CD4-positive, alpha-beta memory T cell (primary cell): ENCODE data around the gene CUEDC1. TPM values are rescaled to one million over a fixed set of nuclear protein-coding genes. Genes with fewer than 3 reads are reported as not detected.
A peak's percentile ranks its signal among the peaks of the same experiment; 100 is the strongest.

ENCODE experiments used
- CTCF ChIA-PET: fragments of 350-600 bp; sonication (Branson Sonifier 250); formaldehyde crosslinking; loops from one replicate; lab custom pipeline; 2021; ENCODE audit warnings: inconsistent platforms; ENCODE audit not compliant: partially characterized antibody; lab: Charles Lee
- POLR2A ChIA-PET: fragments of 350-600 bp; sonication (Branson Sonifier 250); formaldehyde crosslinking; loops from one replicate; lab custom pipeline; 2021; ENCODE audit not compliant: partially characterized antibody; lab: Charles Lee
- DNase-seq, 5 donors: peaks; one replicate each; pipeline versions ENCODE4 v3.0.0 to v3.0.0-alpha.2; 2020 to 2022; ENCODE audit warnings: mixed read lengths in 1 of 5
- H3K27ac ChIP-seq: one replicate; pipeline ENCODE4 v1.7.0; 2013; ENCODE audit warnings: low read depth, low read length
- H3K27me3 ChIP-seq: 2 replicates; pipeline ENCODE4 v1.7.0; 2013; ENCODE audit warnings: mild to moderate bottlenecking, low read length, moderate library complexity; ENCODE audit not compliant: insufficient read depth
- H3K36me3 ChIP-seq: 2 replicates; pipeline ENCODE4 v1.7.0; 2013; ENCODE audit warnings: mild to moderate bottlenecking, low read length, moderate library complexity; ENCODE audit not compliant: insufficient read depth
- H3K4me1 ChIP-seq: 2 replicates; pipeline ENCODE4 v1.7.0; 2013; ENCODE audit warnings: mild to moderate bottlenecking, low read length, moderate library complexity; ENCODE audit not compliant: insufficient read depth
- H3K4me3 ChIP-seq, 2 donors: one replicate each; pipeline ENCODE4 v1.7.0; 2013; ENCODE audit warnings: low read length in 2 of 2, mild to moderate bottlenecking in 1 of 2
- H3K9me3 ChIP-seq, 2 donors: one replicate each; pipeline ENCODE4 v1.7.0; 2013; ENCODE audit warnings: low read length in 2 of 2, control low read depth in 1 of 2; ENCODE audit not compliant: control insufficient read depth in 1 of 2
- H3K27ac Mint-ChIP-seq, 7 donors: one replicate each; pipeline ENCODE4 v1.8.0; 2020 to 2021; ENCODE audit warnings: mixed read lengths in 7 of 7, mild to moderate bottlenecking in 6 of 7, inconsistent platforms in 3 of 7, moderate library complexity in 3 of 7
- H3K27me3 Mint-ChIP-seq, 2 donors: one replicate each; pipeline ENCODE4 v1.8.0; 2020 to 2021; ENCODE audit warnings: mixed read lengths in 2 of 2
- H3K36me3 Mint-ChIP-seq, 2 donors: one replicate each; pipeline ENCODE4 v1.8.0; 2020 to 2021; ENCODE audit warnings: mixed read lengths in 2 of 2, inconsistent platforms in 1 of 2, mild to moderate bottlenecking in 1 of 2
- H3K4me1 Mint-ChIP-seq, 4 donors: one replicate each; pipeline ENCODE4 v1.8.0; 2020 to 2021; ENCODE audit warnings: mixed read lengths in 4 of 4, mild to moderate bottlenecking in 1 of 4
- H3K4me3 Mint-ChIP-seq, 8 donors: one replicate each; pipeline ENCODE4 v1.8.0; 2020 to 2021; ENCODE audit warnings: mixed read lengths in 8 of 8, mild to moderate bottlenecking in 7 of 8, moderate library complexity in 6 of 8, inconsistent platforms in 3 of 8
- H3K9me3 Mint-ChIP-seq, 8 donors: one replicate each; pipeline ENCODE4 v1.8.0; 2020 to 2021; ENCODE audit warnings: mixed read lengths in 8 of 8, mild to moderate bottlenecking in 5 of 8, inconsistent platforms in 3 of 8, moderate library complexity in 1 of 8
- intact Hi-C: fragments of 100-400 bp; cut with micrococcal nuclease; formaldehyde crosslinking; loops from one replicate; pipeline ENCODE4 v1.15.1; 2023
- polyA plus RNA-seq, 2 donors: library from polyadenylated mRNA; unstranded; fragments of 300-500 nt; fragmentation: Illumina TruSeq; gene quantifications; one replicate each; pipeline ENCODE4 v1.2.3, GENCODE V29; 2021
- total RNA-seq, 2 experiments: library from RNA; stranded (reverse); gene quantifications; one replicate each; pipeline ENCODE4 v1.2.3, GENCODE V29; 2021

The CUEDC1 gene
- total and polyA plus RNA-seq, 4 experiments from 2014 or later: 0.61 to 0.90 TPM; not detected in 2

DNA sequence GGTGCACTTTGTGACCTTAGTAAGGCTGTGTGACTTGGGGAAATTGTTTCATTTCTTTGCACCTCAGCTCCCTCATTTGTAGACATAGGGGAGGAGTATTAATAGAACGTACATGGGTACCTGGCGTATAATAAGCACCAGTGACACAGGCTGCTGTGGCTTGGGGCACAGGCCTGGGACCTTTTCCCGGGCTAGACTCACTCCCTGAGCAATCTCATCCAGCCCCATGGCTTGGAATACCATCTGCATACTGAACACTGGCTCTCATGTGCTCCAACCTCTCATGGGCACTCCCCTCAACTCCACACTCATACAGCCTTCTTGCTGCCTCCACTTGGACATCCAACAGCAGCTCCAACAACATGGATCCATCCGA lies 64.4 kb downstream of the CUEDC1 start:
- ChIA-PET POLR2A (no interaction called here), CTCF (interaction anchor here (1.1 to 8.2 kb wide), 5 partner anchors 30 to 221 kb away, joined by 3 to 150 read pairs (median 15); no protein-coding TSS in a partner anchor)
- intact Hi-C loops: loop anchor here (5.0 to 10.0 kb wide), 2 partner anchors 56 to 194 kb away; partner anchors contain the start of gene DYNLL2
- H3K27me3 Mint-ChIP-seq: peaks cover 0 to 6% of the 10 kb centered on the region in 2 donors
- H3K4me3 Mint-ChIP-seq: no peak overlapping the region
- peaks cover 2 to 7% (median 5%) of the 10 kb centered on the region in 4 donors for H3K4me1 Mint-ChIP-seq
- Histone ChIP-seq H3K27ac (no peak overlapping the region), H3K4me1 (no peaks in the 10 kb centered on the region), H3K36me3 (no peaks in the 10 kb centered on the region), H3K9me3 (no peaks in the 10 kb centered on the region), H3K4me3 (no peak overlapping the region), H3K27me3 (no peaks in the 10 kb centered on the region)
- no peaks in the 10 kb centered on the region for H3K9me3 Mint-ChIP-seq
- H3K27ac Mint-ChIP-seq: peak overlapping the region in 1 of 7 donors; percentile 59
- H3K36me3 Mint-ChIP-seq: no peaks in the 10 kb centered on the region
- DNase-seq: no peak

DNA sequence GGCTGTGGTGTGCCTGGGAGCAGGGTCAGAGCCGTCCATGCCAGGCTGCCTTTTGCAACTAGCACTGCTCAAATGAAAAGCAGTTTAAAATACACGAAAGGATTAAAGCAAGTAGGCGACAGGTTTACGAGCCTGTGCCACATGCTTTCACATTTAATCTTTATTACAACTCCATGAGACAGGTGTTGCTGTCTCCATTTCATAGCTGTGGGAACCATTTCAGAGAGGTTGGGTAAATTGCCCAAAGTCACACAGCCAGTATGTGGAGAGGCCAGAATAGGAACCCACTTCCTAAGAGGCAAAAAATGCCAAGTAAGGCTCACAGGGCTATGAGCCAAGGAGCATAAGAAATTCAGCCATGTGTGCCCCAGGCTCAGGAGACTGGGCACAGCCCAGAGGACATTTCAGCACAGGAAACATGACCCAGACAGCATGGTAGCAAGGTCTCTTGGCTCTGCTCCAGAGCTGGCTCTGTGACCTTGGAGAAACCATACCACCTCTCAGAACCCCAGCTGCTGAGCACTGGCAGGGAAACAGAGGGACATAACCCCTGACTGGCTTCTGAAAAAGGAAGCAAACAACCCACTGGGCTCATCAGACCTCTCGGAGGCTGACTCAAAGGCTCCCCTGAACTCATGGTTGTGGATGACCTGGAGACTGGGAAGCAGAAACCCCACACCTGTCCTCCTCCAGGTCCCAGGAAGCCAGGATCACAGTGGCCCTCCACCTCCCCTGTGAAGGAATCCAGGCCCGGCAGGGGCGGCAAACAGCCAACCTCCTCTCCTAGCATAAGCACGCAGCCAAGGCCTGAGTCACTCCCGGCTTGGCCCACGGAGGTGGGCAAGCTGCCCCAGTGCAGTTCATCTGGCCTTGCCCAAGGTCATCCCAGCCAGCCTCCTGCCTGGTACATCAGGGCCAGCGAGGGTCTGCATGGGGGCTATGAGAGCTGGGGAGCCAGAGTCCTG lies 65.0 kb downstream of the CUEDC1 start:
- DNase-seq: no peak
- H3K27me3 ChIP-seq: no peaks in the 10 kb centered on the region
- H3K36me3 Mint-ChIP-seq: no peaks in the 10 kb centered on the region
- no peak overlapping the region for H3K4me3 ChIP-seq
- H3K4me1 ChIP-seq: no peaks in the 10 kb centered on the region
- H3K9me3 Mint-ChIP-seq: no peaks in the 10 kb centered on the region
- no peak overlapping the region for H3K27ac Mint-ChIP-seq
- no peaks in the 10 kb centered on the region for H3K9me3 ChIP-seq
- H3K36me3 ChIP-seq: no peaks in the 10 kb centered on the region
- H3K4me3 Mint-ChIP-seq: no peak overlapping the region
- intact Hi-C loops: loop anchor here (5.0 to 10.0 kb wide), 2 partner anchors 57 to 195 kb away; partner anchors contain the start of gene DYNLL2
- H3K27ac ChIP-seq: no peak overlapping the region
- H3K27me3 Mint-ChIP-seq: peaks cover 0 to 6% of the 10 kb centered on the region in 2 donors
- H3K4me1 Mint-ChIP-seq: peaks cover 2 to 7% (median 5%) of the 10 kb centered on the region in 4 donors
- ChIA-PET POLR2A (no interaction called here), CTCF (interaction anchor here (1.1 to 8.2 kb wide), 5 partner anchors 11 to 222 kb away, joined by 3 to 150 read pairs (median 15); no protein-coding TSS in a partner anchor)

- H3K27ac ChIP-seq: no peak overlapping the region
- POLR2A ChIA-PET: no interaction called here
- no peaks in the 10 kb centered on the region for H3K4me1 ChIP-seq
- no peak overlapping the region for H3K27ac Mint-ChIP-seq
- no peak overlapping the region for H3K4me3 Mint-ChIP-seq
- H3K4me1 Mint-ChIP-seq: peaks cover 2 to 7% (median 5%) of the 10 kb centered on the region in 4 donors
- H3K27me3 Mint-ChIP-seq: peaks cover 0 to 6% of the 10 kb centered on the region in 2 donors
- CTCF ChIA-PET: interaction anchor here (1.1 to 8.2 kb wide), 5 partner anchors 10 to 108 kb away, joined by 3 to 150 read pairs (median 3); no protein-coding TSS in a partner anchor
- no peaks in the 10 kb centered on the region for H3K36me3 ChIP-seq
- no peak overlapping the region for H3K4me3 ChIP-seq
- H3K9me3 ChIP-seq: no peaks in the 10 kb centered on the region
- H3K36me3 Mint-ChIP-seq: no peaks in the 10 kb centered on the region
- DNase-seq: no peak
- intact Hi-C loops: no loop called here
- H3K9me3 Mint-ChIP-seq: no peaks in the 10 kb centered on the region
- H3K27me3 ChIP-seq: no peaks in the 10 kb centered on the region
Observed at GRCh38 chr17:57889252-57889651, 66.0 kb downstream of the CUEDC1 start.

DNA sequence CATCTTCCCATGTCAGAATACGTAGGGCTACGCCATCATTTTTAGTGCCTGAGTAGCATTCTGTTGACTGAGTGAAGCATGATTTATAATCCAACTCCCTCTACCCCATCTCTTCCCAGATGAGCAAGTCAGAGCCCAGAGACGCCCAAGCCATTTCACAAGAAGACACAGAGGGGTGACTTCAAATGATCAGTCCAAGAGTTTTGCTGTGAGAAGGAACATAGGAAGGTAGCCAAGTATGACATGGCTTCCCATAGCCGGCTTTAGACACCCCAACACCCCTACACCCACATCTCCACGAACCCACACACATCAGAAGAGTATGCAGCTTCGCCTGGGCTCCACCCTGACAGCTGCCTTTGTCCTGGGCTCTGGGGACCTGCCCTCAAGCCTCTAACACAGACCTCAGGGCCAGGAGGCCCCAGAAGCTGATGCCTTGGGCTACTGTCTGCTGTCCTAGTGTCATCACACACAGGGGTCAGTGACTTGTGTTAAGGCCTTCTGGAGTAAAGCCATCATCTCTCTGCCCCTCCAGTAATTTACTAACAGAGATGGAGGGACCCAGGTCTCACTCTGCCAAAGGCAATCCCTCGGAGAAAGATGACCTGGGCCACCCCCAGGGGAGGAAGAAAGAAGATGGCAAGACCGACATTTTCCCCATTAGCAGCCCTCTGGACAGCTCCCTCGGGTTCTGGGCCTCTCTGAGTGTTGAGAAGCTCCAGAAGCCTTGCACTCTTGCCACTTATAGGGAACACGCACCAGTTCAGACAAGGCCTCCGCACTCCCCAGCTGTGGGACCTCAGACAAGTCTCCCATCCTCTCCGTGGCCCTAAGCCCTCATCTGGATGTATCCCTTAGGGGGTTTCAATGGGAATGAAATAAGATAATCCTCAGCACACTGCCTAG lies 66.6 kb downstream of the CUEDC1 start:
- H3K27ac Mint-ChIP-seq: no peak overlapping the region
- no peaks in the 10 kb centered on the region for H3K9me3 ChIP-seq
- H3K4me3 Mint-ChIP-seq: no peak overlapping the region
- peaks cover 0 to 6% of the 10 kb centered on the region in 2 donors for H3K27me3 Mint-ChIP-seq
- no peak for DNase-seq
- H3K36me3 Mint-ChIP-seq: no peaks in the 10 kb centered on the region
- ChIA-PET CTCF (interaction anchor here (1.1 to 8.2 kb wide), 5 partner anchors 9 to 109 kb away, joined by 3 to 150 read pairs (median 3); no protein-coding TSS in a partner anchor), POLR2A (no interaction called here)
- no peaks in the 10 kb centered on the region for H3K27me3 ChIP-seq
- no peak overlapping the region for H3K27ac ChIP-seq
- H3K4me1 ChIP-seq: no peaks in the 10 kb centered on the region
- H3K36me3 ChIP-seq: no peaks in the 10 kb centered on the region
- intact Hi-C loops: no loop called here
- H3K4me1 Mint-ChIP-seq: peaks cover 2 to 7% (median 5%) of the 10 kb centered on the region in 4 donors
- no peaks in the 10 kb centered on the region for H3K9me3 Mint-ChIP-seq
- no peak overlapping the region for H3K4me3 ChIP-seq

GRCh38 chr17:57887161-57887560 lies 68.1 kb downstream of the CUEDC1 start:
- H3K4me3 ChIP-seq: no peak overlapping the region
- H3K27ac ChIP-seq: no peak overlapping the region
- no peak overlapping the region for H3K27ac Mint-ChIP-seq
- H3K4me1 ChIP-seq: no peaks in the 10 kb centered on the region
- intact Hi-C loops: no loop called here
- POLR2A ChIA-PET: interaction anchor here (0.7 kb wide), 1 partner anchor 110 kb away, joined by 3 read pairs; no protein-coding TSS in a partner anchor
- H3K36me3 ChIP-seq: no peaks in the 10 kb centered on the region
- H3K4me1 Mint-ChIP-seq: peaks cover 0 to under 1% (median 0%) of the 10 kb centered on the region in 4 donors
- CTCF ChIA-PET: interaction anchor here (0.7 kb wide), 1 partner anchor 228 kb away, joined by 3 read pairs; no protein-coding TSS in a partner anchor
- H3K9me3 Mint-ChIP-seq: no peaks in the 10 kb centered on the region
- no peak overlapping the region for H3K4me3 Mint-ChIP-seq
- no peaks in the 10 kb centered on the region for H3K9me3 ChIP-seq
- H3K27me3 Mint-ChIP-seq: peaks cover 0 to 6% of the 10 kb centered on the region in 2 donors
- DNase-seq: no peak
- H3K27me3 ChIP-seq: no peaks in the 10 kb centered on the region
- no peaks in the 10 kb centered on the region for H3K36me3 Mint-ChIP-seq

GRCh38 chr17:57886020-57886419 lies 69.2 kb downstream of the CUEDC1 start:
- Histone ChIP-seq H3K4me3 (no peak overlapping the region), H3K4me1 (no peaks in the 10 kb centered on the region), H3K36me3 (no peaks in the 10 kb centered on the region), H3K27me3 (no peaks in the 10 kb centered on the region), H3K27ac (no peak overlapping the region), H3K9me3 (no peaks in the 10 kb centered on the region)
- H3K4me1 Mint-ChIP-seq: no peaks in the 10 kb centered on the region
- no peak for DNase-seq
- CTCF ChIA-PET: interaction anchor here (0.6 kb wide), 1 partner anchor 31 kb away, joined by 3 read pairs; no protein-coding TSS in a partner anchor
- H3K4me3 Mint-ChIP-seq: no peak overlapping the region
- POLR2A ChIA-PET: no interaction called here
- H3K9me3 Mint-ChIP-seq: no peaks in the 10 kb centered on the region
- no peaks in the 10 kb centered on the region for H3K36me3 Mint-ChIP-seq
- peaks cover 0 to 2% of the 10 kb centered on the region in 2 donors for H3K27me3 Mint-ChIP-seq
- intact Hi-C loops: no loop called here
- H3K27ac Mint-ChIP-seq: no peak overlapping the region
